GM21737 (cell line): ENCODE measurements around the gene BMPR1B.
"Not testable (repeated sequence)": the region's sequence is repeated elsewhere in the genome, so short reads cannot be mapped to it uniquely, and the experiment has no call there.

ENCODE experiments used
- ATAC-seq: cut with Tn5 transposase; IDR thresholded peaks from one replicate; pipeline ENCODE4 v1.9.1; 2021; ENCODE audit warnings: mild to moderate bottlenecking, moderate library complexity; ENCODE audit not compliant: unreplicated experiment

The BMPR1B gene

DNA sequence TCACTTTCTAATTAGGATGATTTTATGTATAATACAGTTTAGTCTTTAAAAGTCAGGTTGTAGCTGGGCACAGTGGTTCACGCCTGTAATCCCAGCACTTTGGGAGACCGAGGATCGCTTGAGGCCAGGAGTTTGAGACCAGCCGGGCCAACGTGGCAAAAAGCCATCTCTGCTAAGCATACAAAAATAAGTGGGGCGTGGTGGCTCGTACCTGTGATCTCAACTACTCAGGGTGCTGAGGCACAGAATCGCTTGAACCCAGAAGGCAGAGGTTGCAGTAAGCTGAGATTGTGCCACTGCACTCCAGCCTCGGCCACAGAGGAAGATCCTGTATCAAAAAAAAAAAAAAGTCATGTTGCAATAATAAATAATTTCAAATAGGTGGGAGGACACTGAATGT is 364.2 kb downstream of the BMPR1B start:
- no peak for ATAC-seq

DNA sequence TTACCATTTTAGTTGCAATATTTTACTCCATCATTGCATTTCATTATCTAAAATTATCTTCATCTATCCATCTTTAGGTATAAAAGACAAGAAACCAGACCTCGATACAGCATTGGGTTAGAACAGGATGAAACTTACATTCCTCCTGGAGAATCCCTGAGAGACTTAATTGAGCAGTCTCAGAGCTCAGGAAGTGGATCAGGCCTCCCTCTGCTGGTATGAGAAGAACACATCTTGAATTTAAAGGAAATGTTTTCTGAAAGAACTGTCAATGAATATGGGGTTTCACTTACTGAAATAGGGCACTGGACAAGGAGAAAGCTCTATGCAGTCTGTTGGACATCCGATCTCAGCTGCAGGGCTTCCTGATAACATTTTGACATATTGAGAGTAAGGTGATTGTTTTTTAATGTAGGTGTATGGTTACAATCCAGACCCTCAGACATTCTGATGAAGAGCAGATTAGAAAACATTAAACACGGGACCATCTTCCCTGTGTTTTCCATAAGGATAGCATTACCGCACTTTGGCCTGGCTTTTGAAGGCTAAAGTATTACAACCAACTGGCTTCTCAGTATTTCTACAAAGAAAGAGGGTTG is 367.2 kb downstream of the BMPR1B start:
- ATAC-seq: no peak

GRCh38 chr4:95129031-95129430 is 371.3 kb downstream of the BMPR1B start:
- no peak for ATAC-seq

DNA sequence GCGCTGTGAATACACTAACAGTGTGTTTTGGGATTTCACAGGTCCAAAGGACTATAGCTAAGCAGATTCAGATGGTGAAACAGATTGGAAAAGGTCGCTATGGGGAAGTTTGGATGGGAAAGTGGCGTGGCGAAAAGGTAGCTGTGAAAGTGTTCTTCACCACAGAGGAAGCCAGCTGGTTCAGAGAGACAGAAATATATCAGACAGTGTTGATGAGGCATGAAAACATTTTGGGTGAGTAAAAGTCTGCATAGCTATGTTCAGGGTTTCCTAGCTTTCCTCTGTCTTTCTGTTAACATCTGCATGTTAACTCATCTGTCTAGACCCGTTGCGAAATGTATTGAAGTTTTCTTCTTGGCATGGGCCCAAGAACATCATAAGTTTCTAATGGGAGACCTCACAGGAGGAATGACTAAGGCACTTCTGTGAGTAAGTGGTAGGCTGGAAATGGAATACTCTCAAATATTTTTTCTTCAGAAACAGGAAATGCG is 372.1 kb downstream of the BMPR1B start:
- ATAC-seq: no peak

DNA sequence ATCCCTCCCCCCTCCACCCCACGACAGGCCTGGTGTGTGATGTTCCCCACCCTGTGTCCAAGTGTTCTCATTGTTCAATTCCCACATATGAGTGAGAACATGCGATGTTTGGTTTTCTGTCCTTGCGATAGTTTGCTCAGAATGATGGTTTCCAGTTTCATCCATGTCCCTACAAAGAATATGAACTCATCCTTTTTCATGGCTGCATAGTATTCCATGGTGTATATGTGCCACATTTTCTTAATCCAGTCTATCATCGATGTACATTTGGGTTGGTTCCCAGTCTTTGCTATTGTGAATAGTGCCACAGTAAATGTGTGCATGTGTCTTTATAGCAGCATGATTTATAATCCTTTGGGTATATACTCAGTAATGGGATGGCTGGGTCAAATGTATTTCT is 376.3 kb downstream of the BMPR1B start:
- ATAC-seq: not testable (repeated sequence)

- ATAC-seq: not testable (repeated sequence)
Observed at GRCh38 chr4:95139424-95139823, 381.7 kb downstream of the BMPR1B start.

- no peak for ATAC-seq
Observed at GRCh38 chr4:95141361-95141760, 383.6 kb downstream of the BMPR1B start.

DNA sequence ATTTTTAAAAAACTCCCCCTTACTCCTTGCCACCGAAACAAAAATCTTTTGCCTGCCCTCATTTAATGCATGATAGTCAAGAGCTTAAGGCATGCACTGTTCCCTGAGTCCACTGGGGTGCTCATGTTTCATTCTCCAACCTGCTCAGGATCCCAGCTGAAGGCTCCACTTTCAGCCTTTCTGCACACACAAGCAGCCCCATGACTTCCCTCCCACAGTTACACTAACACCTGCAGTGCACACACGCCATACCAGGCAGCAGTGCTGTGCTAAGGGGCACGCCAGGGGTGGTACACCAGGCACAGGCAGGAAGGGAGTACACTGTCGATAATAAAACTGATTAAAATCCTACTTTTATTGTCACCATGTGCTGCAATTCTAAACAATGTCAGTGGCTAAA is 385.2 kb downstream of the BMPR1B start:
- no peak for ATAC-seq

- no peak for ATAC-seq
Observed at GRCh38 chr4:95151255-95151654, 393.5 kb downstream of the BMPR1B start.

GRCh38 chr4:95153182-95153581 is 395.4 kb downstream of the BMPR1B start:
- no peak for ATAC-seq

GRCh38 chr4:95155759-95156451 is 398.1 kb downstream of the BMPR1B start:
- no peak for ATAC-seq

- no peak for ATAC-seq
Observed at GRCh38 chr4:95156452-95156765, 398.7 kb downstream of the BMPR1B start.

- no peak for ATAC-seq
Observed at GRCh38 chr4:95157596-95157995, 399.8 kb downstream of the BMPR1B start.

- no peak for ATAC-seq
Observed at GRCh38 chr4:95158045-95158444, 400.3 kb downstream of the BMPR1B start.

GRCh38 chr4:95158626-95159025 is 400.9 kb downstream of the BMPR1B start:
- no peak for ATAC-seq

DNA sequence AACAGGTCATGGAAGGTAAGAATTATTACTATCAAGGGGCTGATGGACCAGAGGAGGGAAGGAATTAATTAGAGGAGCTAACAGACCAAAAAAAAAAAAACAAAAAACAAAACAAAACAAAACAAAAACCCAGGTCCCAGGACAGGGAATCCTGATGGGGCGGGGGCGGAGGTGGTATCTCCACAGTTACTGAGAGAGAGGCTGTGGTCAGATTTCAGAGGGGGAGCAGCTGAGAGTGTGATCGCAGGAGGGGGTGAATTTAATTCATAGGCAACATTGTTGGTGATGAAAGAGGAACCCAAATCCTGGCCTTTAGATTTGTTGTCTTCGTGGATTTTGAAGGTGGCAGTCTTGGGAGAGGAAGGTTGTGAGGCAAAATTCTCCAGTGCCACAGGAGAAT is 401.6 kb downstream of the BMPR1B start:
- no peak for ATAC-seq

- no peak for ATAC-seq
Observed at GRCh38 chr4:95161781-95162469, 404.2 kb downstream of the BMPR1B start.

GRCh38 chr4:95162867-95163266 is 405.1 kb downstream of the BMPR1B start:
- ATAC-seq: no peak

DNA sequence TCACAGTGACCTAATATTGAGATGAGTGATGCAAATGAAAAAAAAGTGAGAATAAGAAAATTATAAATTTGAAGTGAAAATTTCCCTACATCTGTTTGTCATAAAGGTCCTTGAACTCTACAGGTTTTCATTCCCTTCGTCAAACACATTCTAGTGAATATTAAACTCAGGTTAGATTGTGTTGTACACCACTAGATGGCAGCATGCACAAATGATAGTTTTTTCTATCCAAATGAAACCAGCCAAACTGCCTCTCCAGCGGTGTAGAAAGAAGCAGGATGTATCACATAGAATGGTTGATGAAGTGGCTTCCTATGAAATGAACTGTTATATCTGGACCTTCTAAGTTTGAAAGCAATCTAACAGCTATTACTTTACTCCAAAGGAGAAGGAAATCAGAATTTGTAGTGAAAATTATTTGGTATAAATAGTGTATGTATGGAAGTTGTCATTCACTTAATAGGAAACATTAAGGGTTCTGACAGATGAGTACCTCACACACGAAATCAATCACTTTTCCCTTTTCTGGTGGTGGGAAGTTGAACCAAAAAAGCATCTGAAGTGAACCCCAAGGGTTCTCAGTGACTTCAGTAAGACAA is 408.3 kb downstream of the BMPR1B start:
- ATAC-seq: peak; percentile 78

GRCh38 chr4:95167805-95168204 is 410.1 kb downstream of the BMPR1B start:
- no peak for ATAC-seq

DNA sequence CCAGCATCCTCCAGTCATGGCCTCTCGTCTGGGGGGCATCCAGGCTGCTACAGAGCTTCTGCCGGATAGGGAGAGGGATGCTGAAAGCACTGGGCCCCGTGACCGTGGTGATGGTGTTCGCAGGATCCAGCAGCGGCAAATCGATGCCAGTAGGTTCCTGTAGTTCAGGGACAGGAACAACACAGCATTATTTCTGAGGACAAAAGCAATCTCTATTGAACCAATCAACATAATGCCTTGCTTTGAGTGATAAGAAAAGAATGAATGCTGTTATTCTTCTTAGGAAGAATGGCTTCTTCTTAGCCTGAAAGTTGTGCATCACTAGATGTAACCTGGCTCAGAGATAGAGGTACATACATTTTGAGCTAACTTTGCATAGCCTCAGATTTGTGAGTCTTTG is 412.4 kb downstream of the BMPR1B start:
- ATAC-seq: no peak

DNA sequence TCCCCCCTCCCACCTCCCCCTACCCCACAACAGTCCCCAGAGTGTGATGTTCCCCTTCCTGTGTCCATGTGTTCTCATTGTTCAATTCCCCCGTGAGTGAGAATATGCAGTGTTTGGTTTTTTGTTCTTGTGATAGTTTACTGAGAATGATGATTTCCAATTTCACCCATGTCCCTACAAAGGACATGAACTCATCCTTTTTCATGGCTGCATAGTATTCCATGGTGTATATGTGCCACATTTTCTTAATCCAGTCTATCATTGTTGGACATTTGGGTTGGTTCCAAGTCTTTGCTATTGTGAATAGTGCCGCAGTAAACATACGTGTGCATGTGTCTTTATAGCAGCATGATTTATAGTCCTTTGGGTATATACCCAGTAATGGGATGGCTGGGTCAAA is 413.6 kb downstream of the BMPR1B start:
- not testable (repeated sequence) for ATAC-seq
